GM19395 (cell line): ENCODE results near the gene PGM2L1.

Experiments
- ATAC-seq: cut with Tn5 transposase; IDR thresholded peaks from one replicate; pipeline ENCODE4 v1.9.1; 2021; ENCODE audit warnings: mild to moderate bottlenecking, moderate library complexity; ENCODE audit not compliant: unreplicated experiment

PGM2L1 gene

DNA sequence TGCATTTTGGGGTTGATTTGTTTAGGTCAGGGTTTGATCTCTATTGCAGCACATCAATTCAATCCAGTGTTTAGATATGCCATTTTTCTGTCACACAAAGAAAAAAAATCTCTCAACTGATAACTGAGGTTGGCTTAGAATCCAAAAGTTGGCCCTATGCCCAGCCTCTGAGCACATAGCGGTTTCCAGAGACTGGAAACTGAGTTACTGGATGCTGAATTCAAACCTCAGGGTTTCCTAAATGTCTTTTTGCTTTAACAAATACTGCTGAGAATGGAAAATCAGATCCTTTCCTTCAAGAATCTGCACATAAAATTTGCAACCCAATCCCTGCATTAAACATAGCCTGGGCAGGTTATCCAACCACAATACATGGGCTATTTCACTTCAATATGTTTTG is 90.8 kb downstream of the PGM2L1 start:
- ATAC-seq, result no peak

DNA sequence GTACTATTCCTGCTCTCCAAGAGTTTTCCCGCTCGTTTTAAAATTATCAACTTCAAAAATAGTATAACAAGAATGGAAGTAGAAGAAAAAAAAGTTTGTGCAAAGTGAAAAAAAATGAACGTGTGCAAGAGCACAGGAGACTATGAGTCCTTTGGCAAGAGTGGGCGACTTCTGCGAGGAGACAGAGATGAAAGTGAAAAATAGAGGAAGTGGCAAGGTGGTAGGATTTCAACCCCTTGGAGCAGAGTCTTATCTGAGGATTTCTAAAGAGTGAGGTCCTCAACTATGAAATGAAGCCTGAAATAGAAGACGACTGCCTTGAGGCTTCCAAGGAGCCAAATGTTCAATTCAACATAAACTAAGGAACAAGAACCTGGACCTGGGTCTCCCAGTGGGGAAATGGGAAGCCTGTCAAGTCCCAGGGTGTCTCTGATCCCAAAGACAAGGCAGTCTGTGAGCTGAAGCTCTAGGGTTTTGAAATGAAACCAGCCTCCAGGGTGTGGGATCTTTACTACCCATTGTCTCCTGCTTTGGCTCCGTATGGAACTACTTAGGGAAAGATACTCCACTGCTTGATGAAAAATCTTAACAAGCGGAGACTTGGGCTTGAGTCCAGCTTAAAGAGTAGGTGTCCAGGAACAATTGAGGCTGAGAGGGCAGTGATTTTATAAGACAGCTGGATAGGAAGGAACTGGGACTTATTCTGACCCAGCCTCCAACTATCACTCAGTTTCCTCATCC is 91.6 kb downstream of the PGM2L1 start:
- no peak for ATAC-seq

DNA sequence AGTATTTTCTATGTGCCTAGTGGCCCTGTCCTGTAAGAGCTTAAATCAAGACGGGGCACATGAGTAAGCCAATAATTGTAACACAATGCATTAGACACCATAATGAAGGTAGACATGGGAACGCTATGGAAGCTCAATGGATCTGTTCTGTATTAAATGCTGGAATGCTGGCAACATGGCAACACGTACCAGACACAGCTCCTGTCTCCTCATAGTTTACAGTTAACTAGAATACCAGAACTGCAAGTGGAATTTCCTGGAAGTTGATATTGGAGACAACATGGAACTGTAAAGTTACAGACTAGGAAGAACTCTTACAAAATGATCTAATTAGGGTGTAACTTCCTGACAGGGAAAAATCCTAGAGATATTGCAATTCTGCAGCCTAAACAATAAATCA is 99.2 kb downstream of the PGM2L1 start:
- no peak for ATAC-seq

DNA sequence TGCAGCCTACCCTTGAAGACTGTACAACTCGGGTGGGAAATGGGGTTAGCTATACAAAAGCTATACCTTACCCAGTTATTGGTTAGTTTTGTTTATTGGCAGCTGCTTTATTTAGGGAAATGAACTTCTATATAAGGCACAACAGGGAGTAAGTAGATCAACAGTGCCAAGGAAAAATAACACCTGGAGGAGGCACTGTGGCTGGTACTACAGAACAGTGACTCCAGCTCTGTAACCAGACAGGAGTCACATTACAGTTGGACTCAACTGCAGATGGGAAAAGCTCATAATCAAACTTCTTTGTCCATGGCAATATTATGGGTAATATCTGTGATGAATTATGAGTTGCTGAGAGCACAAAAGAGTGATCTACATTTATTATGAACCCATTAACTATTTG is 100.7 kb downstream of the PGM2L1 start:
- no peak for ATAC-seq

DNA sequence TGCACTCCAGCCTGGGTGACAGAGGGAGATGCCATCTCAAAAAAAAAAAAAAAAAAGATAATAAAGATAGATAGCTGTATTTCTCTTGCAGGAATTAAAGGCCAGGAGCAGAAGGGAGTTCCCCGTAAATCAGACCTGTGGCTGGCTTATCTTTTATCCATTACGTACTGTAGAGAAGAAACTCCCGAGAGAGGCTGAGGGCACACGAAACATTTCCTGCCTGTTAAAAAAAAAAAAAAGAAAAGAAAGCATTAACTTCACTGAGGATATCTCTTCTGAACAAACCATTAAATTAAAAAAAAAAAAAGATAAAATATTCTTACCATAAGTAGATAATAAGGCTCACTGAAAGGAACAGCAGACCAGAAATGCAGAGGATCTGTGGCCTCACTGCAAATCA is 109.3 kb downstream of the PGM2L1 start:
- ATAC-seq, result no peak

DNA sequence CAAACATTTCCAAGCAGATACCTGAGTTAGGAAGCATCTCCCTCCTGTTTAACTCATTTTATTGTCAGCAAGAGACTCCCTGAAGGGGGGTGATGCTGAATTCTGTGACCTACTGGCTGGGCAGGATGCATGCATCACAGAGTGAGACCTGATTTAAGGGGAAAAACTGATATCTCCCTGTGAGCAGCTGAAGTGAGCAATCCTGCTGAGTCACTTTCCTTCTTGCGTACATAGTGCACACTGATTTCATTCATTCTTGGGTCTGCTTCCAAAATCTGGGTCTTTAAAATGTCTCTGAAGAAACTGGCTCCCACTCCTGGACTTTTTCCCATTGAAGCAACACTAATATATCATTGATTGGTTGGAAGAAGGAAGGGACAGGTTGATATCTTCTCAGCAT is 110.1 kb downstream of the PGM2L1 start:
- ATAC-seq, result no peak

DNA sequence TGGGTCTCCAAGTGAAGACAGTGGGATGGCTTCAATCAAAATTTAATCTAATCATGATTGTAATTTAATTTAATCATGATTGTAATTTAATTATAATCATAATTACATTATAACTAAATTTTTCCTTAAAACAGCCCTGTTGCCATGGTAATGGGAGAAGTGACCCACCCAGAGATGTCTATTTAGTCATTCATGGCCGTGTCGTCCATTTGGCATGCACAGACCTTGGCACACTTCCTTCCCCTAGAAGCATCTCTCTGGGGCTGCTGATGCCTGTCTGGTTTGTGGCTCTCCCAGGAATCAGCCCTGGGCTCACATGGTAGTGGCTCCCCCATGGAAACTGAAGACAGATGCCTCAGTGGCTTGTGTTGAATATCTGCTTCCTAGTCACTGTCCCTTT is 113.8 kb downstream of the PGM2L1 start:
- ATAC-seq, result no peak

DNA sequence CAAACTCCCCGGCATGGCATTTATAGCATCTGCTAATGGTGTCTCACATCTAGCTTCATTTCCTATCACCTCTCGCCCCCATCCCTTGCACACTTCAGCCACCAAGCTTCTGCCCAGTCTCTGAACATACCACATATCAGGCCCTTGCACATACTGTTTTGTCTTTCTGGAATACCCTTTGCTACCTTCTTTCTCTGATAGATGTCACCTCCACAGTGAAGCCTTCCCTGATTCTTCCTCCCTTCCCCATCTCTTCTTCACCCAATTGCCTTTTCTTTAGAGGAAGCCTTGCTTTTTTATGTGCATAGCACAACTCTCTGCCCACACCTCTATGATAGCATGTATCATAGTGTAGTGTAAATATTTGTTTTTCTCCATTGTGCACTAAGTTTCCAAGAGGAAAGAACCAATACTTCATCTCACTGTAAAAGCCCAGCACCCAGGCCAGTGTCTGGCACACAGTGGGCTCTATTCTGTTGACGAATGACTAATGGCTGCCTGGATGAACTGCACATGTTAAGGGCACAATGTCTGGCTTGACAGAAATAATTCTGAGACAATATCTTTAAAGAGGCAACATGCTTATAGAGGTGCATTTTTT is 114.6 kb downstream of the PGM2L1 start:
- no peak for ATAC-seq

DNA sequence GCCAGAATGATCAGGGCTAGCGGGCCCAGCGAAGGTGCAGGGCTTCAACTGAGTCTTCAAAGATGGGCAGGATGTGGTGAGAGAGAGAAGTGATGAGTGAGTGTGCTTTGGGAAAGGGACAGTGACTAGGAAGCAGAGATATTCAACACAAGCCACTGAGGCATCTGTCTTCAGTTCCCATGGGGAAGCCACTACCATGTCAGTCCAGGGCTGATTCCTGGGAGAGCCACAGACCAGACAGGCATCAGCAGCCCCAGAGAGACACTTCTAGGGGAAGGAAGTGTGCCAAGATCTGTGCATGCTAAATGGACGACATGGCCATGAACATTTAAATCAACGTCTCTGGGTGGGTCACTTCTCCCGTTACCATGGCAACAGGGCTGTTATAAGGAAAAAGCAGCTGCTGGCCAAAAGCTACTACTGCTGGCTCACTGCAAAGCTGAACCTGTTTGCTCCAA is 115.3 kb downstream of the PGM2L1 start:
- no peak for ATAC-seq

DNA sequence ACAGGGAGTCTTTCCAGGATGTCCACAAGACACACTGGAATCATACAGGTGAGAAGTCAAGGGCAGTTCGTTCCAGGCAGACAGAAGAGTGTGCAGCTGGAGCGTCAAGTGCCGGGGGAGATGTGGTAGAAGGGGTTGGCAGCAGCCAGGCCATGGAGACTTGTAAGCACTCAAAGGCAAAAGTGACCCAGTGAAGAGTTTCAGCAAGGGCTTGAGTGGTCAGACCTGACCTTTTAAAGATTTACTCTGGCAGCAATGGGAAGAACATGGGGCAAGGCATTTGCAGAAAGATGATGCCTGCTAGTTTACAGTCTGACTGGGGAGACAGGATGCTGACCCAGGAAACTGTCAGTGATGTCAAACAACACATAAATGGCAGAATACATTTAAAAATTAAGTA is 115.8 kb downstream of the PGM2L1 start:
- ATAC-seq, result no peak

DNA sequence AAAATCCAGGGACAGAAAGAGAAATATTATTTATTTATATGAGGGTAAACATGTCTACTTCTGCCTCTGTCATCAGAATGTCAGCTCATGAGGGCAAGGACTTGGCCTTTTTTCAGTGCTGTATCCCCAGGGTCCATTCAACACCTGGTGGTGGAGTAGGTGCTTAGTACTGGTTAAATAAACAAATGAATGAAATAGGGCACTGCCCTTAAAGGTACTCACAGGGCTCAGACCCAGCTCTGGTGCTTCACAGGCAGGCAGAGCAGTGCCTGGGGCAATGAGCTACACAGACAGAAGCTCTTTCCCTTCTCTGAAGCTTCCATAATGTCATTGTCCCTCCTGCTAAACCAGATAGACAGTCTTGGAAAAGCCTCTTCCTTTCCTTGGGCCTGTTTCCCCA is 117.7 kb downstream of the PGM2L1 start:
- no peak for ATAC-seq
